CD4-positive, alpha-beta T cell treated with Interleukin-17A for 4 hours (primary cell): ENCODE data around the gene TMEM267.

Source experiments
- DNase-seq: peaks from one replicate; pipeline ENCODE4 v3.0.0-alpha.2; 2020; ENCODE audit warnings: mixed read lengths

Gene TMEM267

GRCh38 chr5:43401827-43402226 lies 81.8 kb downstream of the TMEM267 start:
- DNase-seq = no peak

DNA sequence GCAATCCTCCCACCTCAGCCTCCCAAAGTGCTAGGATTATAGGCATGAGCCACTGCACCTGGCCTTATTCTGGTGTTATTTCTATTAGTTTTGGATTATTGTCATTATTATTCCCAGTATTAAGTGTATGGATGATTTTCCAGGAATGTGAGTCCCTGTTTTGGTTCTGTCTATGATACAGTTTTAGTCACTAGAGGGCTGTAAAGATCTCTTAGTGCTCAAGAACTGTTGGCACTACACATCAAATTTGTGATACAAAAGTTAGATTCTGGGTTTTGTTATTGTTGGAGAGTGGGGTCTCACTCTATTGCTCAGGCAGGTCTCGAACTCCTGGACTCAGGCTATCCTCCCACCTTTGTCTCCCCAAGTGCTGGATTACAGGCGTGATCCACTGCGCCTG lies 83.6 kb downstream of the TMEM267 start:
- DNase-seq = no peak

- DNase-seq = peak; percentile 71
Measured at GRCh38 chr5:43396762-43397304, 86.8 kb downstream of the TMEM267 start.
